NCI-H1105 (cell line): ENCODE data around the gene FRMD4A.

Experiments
- DNase-seq: peaks from one replicate; lab custom pipeline; 2025; lab: John Stamatoyannopoulos, UW

Gene FRMD4A

GRCh38 chr10:14340051-14340744 is 9.5 kb upstream of the FRMD4A start:
- DNase-seq, result no peak

- DNase-seq, result no peak
These were observed 6.0 kb upstream of the FRMD4A start for GRCh38 chr10:14336736-14337135.

- no peak for DNase-seq
These were observed 4.0 kb upstream of the FRMD4A start for GRCh38 chr10:14334771-14335170.

- DNase-seq, result no peak
These were observed 2.9 kb upstream of the FRMD4A start for GRCh38 chr10:14333606-14334005.

- no peak for DNase-seq
These were observed 2.2 kb upstream of the FRMD4A start for GRCh38 chr10:14332903-14333302.

GRCh38 chr10:14329746-14330173 is 964 bp downstream of the FRMD4A start:
- DNase-seq, result no peak

GRCh38 chr10:14328881-14329672 is 1.6 kb downstream of the FRMD4A start:
- DNase-seq, result no peak

- no peak for DNase-seq
These were observed 3.2 kb downstream of the FRMD4A start for GRCh38 chr10:14327527-14327926.

- DNase-seq, result no peak
These were observed 4.1 kb downstream of the FRMD4A start for GRCh38 chr10:14326581-14326980.

- no peak for DNase-seq
These were observed 5.3 kb downstream of the FRMD4A start for GRCh38 chr10:14325325-14325955.

- no peak for DNase-seq
These were observed 8.1 kb downstream of the FRMD4A start for GRCh38 chr10:14322526-14323188.

- DNase-seq, result no peak
These were observed 12.7 kb downstream of the FRMD4A start for GRCh38 chr10:14318007-14318406.

- DNase-seq, result peak; percentile 42
These were observed 18.7 kb downstream of the FRMD4A start for GRCh38 chr10:14312014-14312413.

GRCh38 chr10:14311206-14311957 is 19.3 kb downstream of the FRMD4A start:
- no peak for DNase-seq

- no peak for DNase-seq
These were observed 21.1 kb downstream of the FRMD4A start for GRCh38 chr10:14309593-14309992.

- DNase-seq, result no peak
These were observed 24.5 kb downstream of the FRMD4A start for GRCh38 chr10:14306190-14306589.

GRCh38 chr10:14304046-14304445 is 26.7 kb downstream of the FRMD4A start:
- no peak for DNase-seq

- DNase-seq, result no peak
These were observed 28.7 kb downstream of the FRMD4A start for GRCh38 chr10:14302035-14302434.

- no peak for DNase-seq
These were observed 31.2 kb downstream of the FRMD4A start for GRCh38 chr10:14299556-14299955.

GRCh38 chr10:14296065-14296709 is 34.5 kb downstream of the FRMD4A start:
- DNase-seq, result no peak
